HepG2 (cell line): ENCODE results near the gene MEGF11.

Source experiments
- CBX5 ChIP-seq: sonication (generic); formaldehyde crosslinking; IDR thresholded peaks from 2 replicates; pipeline ENCODE4 v1.4.0; 2020; ENCODE audit warnings: missing genetic modification reagents, borderline replicate concordance
- EZH2 ChIP-seq: conservative IDR thresholded peaks from 2 replicates; pipeline ENCODE4 v1.6.1; 2012; ENCODE audit warnings: mild to moderate bottlenecking, low read depth, low read length, moderate library complexity
- FOXP1 ChIP-seq, 2 experiments: fragments of 450-650 bp in 1 of 2; IDR thresholded peaks; 2 replicates each; pipeline ENCODE4 v1.6.1; 2017 to 2018; ENCODE audit warnings: antibody characterized with exemption in 1 of 2
- GFI1 ChIP-seq: sonication (generic); formaldehyde crosslinking; IDR thresholded peaks from 2 replicates; pipeline ENCODE4 v1.5.0; 2020; ENCODE audit warnings: missing genetic modification reagents, mild to moderate bottlenecking, borderline replicate concordance
- HNRNPL ChIP-seq: fragments of 200-400 bp; formaldehyde crosslinking; IDR thresholded peaks from 2 replicates; pipeline ENCODE4 v1.6.1; 2017; ENCODE audit warnings: mild to moderate bottlenecking, low read depth, low read length
- ZNF3 ChIP-seq: IDR thresholded peaks from 2 replicates; pipeline ENCODE4 v1.7.0; 2017; ENCODE audit warnings: inconsistent platforms
- TF ChIP-seq, protein P1 (sequence below): sonication (generic); formaldehyde crosslinking; IDR thresholded peaks from 2 replicates; pipeline ENCODE4 v1.5.1; 2020; ENCODE audit warnings: mild to moderate bottlenecking, missing genetic modification reagents, moderate library complexity
- TF ChIP-seq, protein P2 (sequence below): sonication (generic); formaldehyde crosslinking; IDR thresholded peaks from 2 replicates; pipeline ENCODE4 v1.5.0; 2020; ENCODE audit warnings: mild to moderate bottlenecking, missing genetic modification reagents, moderate library complexity
- TF ChIP-seq, protein P3 (sequence below): sonication (generic); formaldehyde crosslinking; IDR thresholded peaks from 2 replicates; pipeline ENCODE4 v1.4.0; 2020; ENCODE audit warnings: low read depth, mild to moderate bottlenecking, missing genetic modification reagents
- TF ChIP-seq, protein P4 (sequence below): sonication (generic); formaldehyde crosslinking; IDR thresholded peaks from 2 replicates; pipeline ENCODE4 v1.5.1; 2020; ENCODE audit warnings: missing genetic modification reagents, mild to moderate bottlenecking, borderline replicate concordance

DNA sequence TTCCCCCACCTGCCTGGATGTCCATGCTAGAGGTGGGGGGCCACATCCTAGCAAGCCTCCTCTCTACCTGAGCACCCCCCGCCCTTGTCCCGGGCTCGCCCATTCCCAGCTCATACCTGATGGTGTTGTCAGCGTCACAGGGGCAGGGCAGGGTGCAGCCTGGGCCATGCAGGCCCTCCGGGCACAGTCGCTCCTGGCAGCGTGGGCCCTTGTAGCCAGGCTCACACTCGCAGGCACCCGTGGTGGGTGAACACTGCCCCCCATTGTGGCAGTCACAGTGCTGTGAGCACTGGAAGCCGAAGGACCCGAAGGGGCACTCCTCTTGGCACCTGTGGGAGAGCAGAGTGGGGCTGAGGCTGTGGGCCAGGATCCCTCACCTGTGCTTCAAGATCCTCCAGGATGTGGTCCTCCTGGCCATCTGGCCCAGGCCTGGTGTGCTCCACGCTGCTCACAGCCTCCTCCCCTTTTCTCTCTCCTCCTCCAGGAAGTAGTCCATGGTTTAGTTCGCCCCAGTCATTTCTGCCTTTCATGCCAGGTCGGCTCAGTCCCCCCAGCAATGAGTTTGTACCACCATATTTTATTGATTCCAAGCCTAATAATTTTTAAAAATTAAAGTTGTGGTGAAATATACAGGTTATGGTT lies 288.6 kb downstream of the MEGF11 start:
- TF ChIP-seq CBX5 (CRISPR knock-in tag) (no peak), EZH2 (no peak), GFI1 (no peak), FOXP1 (IDR thresholded peaks at IDR 0.05) (no peak), FOXP1 (CRISPR knock-in tag; IDR thresholded peaks at IDR 0.05) (no peak), ZNF3 (CRISPR knock-in tag) (no peak), HNRNPL (no peak)
- TF ChIP-seq, protein P1, sequence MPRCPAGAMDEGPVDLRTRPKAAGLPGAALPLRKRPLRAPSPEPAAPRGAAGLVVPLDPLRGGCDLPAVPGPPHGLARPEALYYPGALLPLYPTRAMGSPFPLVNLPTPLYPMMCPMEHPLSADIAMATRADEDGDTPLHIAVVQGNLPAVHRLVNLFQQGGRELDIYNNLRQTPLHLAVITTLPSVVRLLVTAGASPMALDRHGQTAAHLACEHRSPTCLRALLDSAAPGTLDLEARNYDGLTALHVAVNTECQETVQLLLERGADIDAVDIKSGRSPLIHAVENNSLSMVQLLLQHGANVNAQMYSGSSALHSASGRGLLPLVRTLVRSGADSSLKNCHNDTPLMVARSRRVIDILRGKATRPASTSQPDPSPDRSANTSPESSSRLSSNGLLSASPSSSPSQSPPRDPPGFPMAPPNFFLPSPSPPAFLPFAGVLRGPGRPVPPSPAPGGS (CRISPR knock-in tag): no peak
- TF ChIP-seq, protein P2, sequence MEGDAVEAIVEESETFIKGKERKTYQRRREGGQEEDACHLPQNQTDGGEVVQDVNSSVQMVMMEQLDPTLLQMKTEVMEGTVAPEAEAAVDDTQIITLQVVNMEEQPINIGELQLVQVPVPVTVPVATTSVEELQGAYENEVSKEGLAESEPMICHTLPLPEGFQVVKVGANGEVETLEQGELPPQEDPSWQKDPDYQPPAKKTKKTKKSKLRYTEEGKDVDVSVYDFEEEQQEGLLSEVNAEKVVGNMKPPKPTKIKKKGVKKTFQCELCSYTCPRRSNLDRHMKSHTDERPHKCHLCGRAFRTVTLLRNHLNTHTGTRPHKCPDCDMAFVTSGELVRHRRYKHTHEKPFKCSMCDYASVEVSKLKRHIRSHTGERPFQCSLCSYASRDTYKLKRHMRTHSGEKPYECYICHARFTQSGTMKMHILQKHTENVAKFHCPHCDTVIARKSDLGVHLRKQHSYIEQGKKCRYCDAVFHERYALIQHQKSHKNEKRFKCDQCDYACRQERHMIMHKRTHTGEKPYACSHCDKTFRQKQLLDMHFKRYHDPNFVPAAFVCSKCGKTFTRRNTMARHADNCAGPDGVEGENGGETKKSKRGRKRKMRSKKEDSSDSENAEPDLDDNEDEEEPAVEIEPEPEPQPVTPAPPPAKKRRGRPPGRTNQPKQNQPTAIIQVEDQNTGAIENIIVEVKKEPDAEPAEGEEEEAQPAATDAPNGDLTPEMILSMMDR (CRISPR knock-in tag): no peak
- TF ChIP-seq, protein P3, sequence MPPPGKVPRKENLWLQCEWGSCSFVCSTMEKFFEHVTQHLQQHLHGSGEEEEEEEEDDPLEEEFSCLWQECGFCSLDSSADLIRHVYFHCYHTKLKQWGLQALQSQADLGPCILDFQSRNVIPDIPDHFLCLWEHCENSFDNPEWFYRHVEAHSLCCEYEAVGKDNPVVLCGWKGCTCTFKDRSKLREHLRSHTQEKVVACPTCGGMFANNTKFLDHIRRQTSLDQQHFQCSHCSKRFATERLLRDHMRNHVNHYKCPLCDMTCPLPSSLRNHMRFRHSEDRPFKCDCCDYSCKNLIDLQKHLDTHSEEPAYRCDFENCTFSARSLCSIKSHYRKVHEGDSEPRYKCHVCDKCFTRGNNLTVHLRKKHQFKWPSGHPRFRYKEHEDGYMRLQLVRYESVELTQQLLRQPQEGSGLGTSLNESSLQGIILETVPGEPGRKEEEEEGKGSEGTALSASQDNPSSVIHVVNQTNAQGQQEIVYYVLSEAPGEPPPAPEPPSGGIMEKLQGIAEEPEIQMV (CRISPR knock-in tag): no peak
- TF ChIP-seq, protein P4, sequence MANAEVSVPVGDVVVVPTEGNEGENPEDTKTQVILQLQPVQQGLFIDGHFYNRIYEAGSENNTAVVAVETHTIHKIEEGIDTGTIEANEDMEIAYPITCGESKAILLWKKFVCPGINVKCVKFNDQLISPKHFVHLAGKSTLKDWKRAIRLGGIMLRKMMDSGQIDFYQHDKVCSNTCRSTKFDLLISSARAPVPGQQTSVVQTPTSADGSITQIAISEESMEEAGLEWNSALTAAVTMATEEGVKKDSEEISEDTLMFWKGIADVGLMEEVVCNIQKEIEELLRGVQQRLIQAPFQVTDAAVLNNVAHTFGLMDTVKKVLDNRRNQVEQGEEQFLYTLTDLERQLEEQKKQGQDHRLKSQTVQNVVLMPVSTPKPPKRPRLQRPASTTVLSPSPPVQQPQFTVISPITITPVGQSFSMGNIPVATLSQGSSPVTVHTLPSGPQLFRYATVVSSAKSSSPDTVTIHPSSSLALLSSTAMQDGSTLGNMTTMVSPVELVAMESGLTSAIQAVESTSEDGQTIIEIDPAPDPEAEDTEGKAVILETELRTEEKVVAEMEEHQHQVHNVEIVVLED: no peak
